LNCAP (cell line): ENCODE results near the gene STYXL1.

ENCODE experiments used
- TF ChIP-seq, protein P1 (sequence below): fragments of 450-650 bp; IDR thresholded peaks from 2 replicates; pipeline ENCODE4 v1.5.1; 2017; ENCODE audit warnings: mild to moderate bottlenecking

STYXL1 gene

DNA sequence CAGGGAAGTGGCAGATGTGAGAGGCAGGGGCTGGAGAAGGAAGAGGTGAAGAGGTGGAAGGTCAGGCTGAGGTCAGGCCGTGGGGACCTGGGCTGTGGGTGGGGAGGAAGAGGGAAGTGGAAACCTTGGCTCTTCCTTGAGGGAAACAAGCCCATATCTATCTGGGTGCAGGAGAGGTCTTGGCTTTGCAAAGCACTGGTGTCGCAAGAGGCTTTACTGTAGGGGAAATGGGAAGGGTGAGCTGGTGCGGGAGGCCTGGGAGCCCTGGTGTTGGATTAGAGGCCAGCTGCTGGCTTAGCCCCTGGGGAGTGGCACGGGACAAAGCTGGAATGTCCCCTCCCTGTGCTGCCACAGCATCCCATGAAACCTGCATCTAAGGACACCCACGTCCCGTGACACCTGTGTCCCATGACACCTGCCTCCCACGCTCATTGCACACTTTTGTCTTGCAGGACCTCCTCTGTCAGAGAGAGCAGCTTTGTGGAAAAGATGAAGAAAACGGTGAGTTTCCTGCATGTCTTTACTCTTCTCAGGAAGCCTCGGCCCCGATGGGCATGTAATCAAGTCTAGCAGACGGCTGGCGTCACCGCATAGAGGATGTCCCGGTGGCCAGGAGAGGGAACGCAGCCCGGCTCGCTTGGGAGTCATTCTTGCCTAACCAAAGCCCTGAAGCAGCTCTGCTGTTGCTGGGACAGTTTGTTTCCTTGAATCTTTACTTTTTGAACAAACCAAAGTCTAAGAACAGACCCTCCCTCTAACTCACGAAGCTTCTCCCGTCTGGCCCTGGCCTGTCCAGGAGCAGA, 75.6 kb downstream of the STYXL1 start:
- TF ChIP-seq, protein P1, sequence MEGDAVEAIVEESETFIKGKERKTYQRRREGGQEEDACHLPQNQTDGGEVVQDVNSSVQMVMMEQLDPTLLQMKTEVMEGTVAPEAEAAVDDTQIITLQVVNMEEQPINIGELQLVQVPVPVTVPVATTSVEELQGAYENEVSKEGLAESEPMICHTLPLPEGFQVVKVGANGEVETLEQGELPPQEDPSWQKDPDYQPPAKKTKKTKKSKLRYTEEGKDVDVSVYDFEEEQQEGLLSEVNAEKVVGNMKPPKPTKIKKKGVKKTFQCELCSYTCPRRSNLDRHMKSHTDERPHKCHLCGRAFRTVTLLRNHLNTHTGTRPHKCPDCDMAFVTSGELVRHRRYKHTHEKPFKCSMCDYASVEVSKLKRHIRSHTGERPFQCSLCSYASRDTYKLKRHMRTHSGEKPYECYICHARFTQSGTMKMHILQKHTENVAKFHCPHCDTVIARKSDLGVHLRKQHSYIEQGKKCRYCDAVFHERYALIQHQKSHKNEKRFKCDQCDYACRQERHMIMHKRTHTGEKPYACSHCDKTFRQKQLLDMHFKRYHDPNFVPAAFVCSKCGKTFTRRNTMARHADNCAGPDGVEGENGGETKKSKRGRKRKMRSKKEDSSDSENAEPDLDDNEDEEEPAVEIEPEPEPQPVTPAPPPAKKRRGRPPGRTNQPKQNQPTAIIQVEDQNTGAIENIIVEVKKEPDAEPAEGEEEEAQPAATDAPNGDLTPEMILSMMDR = no peak

DNA sequence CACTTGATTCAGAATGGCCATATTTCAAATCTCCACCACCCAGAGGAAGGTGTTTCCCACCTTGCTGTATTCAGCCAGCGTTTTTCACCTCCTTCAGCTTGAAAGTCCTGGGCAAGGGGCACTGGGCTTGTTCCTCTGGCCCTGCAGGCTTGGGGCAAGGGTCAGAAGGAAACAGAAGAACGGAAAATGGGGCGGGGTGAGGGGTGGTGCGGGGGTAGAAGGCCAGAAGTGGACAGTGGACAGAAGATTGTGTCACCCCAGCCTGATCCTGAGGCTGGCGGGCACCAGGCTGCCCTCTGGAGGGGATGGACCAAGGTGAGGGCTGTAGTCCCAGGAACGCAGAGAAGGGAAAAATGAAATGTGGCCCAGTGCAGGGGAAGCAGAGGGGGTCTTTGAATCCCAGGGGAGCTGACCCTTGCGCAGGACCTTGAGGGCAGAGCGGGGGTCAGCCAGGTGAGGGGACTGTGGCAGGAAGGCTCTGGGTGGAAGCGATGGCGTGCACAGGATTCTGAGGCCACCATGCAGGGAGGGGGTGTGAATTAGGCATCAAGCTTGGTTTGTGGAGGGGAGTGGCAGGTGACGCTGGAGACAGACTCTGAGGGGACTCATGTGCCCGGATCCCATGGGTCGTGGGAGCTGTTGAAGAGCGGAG, 76.4 kb downstream of the STYXL1 start:
- TF ChIP-seq, protein P1 = no peak

DNA sequence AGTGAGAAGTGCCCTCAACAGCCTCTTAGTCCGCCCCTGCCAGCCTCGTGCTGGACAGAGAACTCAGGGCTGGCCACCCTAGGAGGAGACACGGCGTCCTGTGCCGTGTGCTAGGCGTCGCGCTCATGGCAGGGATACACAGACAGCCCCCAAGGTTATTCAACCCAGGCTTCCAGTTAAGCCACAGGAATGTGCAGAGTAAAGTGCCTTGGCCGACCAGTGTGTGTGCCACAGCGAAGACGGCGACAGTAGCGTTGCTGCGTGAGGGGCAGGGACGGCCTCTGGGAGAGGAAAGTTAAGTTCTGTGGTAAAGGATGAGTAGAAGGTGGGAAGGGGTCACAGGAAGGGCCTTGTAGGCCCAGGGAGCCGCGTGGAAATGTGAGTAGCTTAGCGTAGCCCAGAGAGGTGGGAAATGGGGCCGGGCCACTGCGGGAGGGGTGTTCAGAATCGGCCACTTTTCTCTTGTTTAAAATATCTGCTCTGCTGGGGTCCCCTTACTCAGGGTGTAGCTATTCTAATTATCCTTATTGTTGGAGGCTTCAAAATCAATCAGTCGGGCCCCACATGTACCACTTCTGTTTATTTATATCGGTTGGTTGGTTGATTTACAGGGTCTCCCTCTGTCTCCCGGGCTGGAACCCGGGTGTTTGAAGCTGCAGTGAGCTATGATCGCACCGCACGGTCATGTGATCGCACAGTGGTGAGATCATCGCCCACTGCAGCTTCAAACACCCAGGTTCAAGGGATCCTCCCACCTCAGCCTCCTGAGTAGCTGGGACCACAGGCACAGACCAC, 77.9 kb downstream of the STYXL1 start:
- TF ChIP-seq, protein P1 = no peak

DNA sequence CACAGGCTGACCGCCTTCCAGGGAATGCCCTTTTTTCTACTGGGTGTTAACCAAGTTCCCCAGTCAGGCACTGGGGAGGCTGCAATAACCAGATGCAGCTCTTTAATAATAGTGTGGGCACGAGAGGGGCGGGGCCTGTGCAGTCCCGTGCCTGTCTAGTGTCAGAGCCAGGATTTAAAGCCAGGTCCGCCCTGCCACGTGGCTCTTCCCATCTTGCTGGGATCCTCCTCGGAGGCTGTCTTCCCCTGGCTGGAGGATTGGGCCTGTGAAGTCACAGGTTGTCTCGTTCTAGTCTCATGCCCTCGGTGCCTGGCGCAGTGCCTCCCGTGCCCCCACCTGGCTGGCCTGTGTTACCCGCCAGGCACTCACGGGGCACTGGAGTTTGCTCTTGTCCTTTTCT, 78.6 kb downstream of the STYXL1 start:
- TF ChIP-seq, protein P1 = no peak

DNA sequence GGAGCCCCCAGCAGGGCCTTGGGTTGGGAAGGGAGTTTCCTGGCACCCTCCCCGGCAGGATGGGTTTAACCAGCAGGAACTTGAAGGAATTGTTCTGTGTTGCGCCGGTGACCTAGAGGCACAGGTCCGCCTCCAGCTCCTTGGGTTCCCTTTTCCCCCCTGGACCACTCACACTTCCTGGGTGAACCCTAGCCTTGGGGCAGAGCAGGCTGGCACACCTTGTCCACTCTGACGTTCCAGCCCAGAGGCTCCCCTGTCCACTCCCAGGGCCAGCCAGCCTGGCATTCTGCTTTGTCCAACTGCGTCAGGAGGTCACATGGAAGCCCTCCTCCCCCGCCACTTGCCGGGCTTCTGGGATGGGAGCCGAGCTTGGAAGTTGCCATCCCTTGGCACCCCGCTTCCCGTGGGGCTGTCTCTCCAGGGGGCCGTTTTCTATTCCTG, 79.2 kb downstream of the STYXL1 start:
- TF ChIP-seq, protein P1 = no peak

DNA sequence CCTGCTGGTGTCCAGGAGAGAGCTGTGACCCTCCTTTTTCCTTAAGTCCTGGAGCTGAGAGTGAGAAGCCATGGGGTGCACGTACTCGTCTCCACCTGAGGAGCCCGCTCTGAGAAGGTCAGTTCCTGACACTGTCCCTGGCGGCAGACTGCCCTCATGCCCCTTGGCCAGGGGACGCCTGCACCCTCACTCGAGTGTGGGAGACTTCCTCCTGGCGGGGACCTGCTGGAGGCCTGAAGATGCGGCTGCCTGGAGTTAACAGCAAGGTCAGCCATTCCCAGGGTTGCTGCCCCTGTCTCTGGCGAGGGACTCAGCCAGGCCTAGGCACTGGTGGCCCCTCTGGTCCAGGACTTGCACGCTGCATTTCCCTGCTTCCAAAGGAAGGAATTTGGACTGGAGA, 79.8 kb downstream of the STYXL1 start:
- TF ChIP-seq, protein P1 = no peak

DNA sequence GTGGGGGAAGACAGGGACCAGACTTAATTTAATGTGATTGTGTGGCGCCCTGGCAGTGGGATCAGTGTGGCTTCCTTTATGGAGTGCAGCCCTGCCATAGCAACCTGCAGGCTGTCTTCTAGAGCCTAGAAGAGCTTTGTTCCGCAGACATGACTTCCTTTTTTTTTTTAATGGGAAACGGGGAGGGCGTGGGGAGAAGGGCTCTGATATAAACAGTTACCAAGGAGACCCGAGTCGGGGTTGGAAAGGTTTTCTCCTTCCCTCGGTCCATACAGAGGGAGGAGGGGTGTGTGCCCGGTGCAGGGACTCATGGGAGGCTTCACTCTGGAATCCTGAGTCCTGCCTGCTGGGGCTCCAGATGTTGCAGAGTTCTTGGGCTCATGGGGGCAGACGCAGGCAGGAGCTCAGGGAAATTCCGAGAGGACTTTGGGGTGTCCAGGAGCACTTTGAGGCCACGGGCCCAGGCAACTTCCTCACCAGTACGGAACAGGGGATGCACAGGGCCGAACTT, 80.3 kb downstream of the STYXL1 start:
- TF ChIP-seq, protein P1 = no peak
